Dedifferentiated amniotic fluid mesenchymal stem cell (primary cell): ENCODE measurements around the gene SLC25A26.
"Not testable (repeated sequence)": the region's sequence is repeated elsewhere in the genome, so short reads cannot be mapped to it uniquely, and the experiment has no call there.

Experiments used
- DNase-seq: peaks from one replicate; pipeline ENCODE4 v3.0.0-alpha.2; 2016; ENCODE audit errors: extremely low spot score

Gene SLC25A26

GRCh38 chr3:66269411-66269810, 48.6 kb downstream of the SLC25A26 start:
- no peak for DNase-seq

- peak; percentile 28 for DNase-seq
These were observed 49.5 kb downstream of the SLC25A26 start for GRCh38 chr3:66270288-66270687.

- peak; percentile 31 for DNase-seq
These were observed 49.9 kb downstream of the SLC25A26 start for GRCh38 chr3:66270701-66271100.

DNA sequence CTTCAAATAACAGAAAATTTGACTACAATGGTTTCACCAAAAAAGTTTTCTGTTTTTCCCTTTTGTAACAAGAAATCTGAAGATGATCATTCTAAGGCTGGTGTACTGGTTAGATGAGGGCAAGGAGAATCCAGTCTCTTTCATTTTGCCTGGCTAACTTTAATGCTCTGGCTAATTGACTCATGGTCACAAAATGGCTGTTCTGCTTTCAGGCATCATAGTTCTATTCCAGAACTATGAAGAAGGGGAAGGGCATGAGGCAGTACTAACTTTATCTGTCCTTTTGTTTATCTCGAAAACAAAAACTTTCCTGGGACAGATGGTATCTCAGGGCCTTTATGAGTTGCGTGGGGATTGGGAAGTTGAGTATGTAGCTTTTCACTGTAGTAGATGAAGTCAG, 50.4 kb downstream of the SLC25A26 start:
- no peak for DNase-seq

- no peak for DNase-seq
These were observed 51.2 kb downstream of the SLC25A26 start for GRCh38 chr3:66272016-66272415.

DNA sequence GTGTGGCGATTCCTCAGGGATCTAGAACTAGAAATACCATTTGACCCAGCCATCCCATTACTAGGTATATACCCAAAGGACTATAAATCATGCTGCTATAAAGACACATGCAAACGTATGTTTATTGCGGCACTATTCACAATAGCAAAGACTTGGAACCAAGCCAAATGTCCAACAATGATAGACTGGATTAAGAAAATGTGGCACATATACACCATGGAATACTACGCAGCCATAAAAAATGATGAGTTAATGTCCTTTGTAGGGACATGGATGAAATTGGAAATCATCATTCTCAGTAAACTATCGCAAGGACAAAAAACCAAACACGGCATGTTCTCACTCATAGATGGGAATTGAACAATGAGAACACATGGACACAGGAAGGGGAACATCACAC, 54.0 kb downstream of the SLC25A26 start:
- not testable (repeated sequence) for DNase-seq

DNA sequence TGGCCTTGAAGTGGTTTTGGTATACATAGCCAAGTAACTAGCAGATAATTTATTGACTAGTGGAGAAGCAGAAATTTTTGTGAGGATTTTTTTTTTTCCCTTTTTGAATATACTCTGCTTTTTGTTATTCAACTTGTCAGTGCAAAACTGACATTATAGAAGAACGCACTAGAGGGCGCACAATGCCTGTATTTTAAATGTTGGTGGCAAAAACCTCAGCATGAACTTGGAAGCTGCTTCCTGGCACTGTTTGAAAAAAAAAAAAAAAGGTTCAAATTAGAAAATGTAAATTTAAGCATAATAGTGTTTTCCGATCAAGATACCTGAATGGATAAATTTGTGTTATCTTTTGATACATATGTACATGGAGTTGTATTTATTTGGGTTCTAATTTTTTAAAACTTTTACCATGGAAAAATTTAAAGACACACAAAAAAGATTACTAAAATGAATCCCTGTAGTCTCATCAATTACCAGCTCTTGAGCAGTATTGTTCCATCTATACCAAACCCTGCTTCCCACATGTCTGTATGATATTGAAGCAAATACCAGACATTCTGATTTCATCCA, 56.0 kb downstream of the SLC25A26 start:
- DNase-seq: peak; percentile 76

- no peak for DNase-seq
These were observed 58.4 kb downstream of the SLC25A26 start for GRCh38 chr3:66279168-66279567.

DNA sequence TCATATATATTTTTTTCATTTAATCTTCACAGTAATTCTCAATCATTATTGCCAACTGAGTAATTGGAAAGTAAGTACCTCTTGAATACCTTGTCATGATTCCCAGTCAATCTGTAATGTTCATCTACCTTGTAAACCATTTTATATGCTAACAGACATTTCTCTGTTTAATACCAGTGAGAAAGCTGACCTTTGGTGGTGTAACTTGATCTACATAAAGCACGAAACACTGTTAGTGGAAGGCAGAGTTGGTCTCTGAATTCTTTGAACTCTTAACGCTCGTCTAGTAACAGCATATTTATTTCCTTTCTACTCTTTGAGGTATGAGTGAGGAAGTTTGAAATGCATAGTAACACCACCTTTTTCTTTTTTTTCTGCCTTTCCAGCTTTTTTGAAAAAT, 59.5 kb downstream of the SLC25A26 start:
- no peak for DNase-seq

DNA sequence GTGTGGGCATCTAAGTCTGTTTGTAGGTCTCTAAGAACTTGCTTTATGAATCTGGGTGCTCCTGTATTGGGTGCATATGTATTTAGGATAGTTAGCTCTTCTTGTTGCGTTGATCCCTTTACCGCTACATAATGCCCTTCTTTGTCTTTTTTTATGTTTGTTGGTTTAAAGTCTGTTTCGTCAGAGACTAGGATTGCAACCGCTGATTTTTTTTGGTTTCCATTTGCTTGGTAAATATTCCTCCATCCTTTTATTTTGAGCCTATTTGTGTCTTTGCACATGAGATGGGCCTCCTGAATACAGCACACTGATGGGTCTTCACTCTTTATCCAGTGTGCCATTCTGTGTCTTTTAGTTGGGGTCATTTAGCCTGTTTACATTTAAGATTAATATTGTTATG, 71.1 kb downstream of the SLC25A26 start:
- not testable (repeated sequence) for DNase-seq

GRCh38 chr3:66297260-66297873, 76.6 kb downstream of the SLC25A26 start:
- no peak for DNase-seq

DNA sequence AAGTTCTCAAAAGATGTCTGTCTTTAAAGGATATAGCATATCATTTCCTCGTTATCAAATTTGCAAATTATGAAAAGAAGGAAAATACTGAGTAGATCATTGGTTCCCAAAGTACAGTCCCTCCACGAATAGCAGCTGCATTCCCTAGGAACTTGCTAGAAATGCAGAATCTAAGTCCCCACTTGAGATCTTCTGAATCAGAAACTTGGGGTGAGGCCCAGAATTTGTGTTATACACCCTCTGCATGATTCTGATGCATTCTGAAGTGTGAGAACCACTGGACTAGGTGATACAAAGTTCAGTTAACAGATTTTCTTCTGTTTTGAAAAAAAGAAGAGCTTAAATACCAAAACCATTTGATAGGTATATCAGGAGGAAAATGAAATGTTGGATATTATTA, 77.1 kb downstream of the SLC25A26 start:
- DNase-seq: peak; percentile 25

GRCh38 chr3:66298591-66298990, 77.8 kb downstream of the SLC25A26 start:
- no peak for DNase-seq

DNA sequence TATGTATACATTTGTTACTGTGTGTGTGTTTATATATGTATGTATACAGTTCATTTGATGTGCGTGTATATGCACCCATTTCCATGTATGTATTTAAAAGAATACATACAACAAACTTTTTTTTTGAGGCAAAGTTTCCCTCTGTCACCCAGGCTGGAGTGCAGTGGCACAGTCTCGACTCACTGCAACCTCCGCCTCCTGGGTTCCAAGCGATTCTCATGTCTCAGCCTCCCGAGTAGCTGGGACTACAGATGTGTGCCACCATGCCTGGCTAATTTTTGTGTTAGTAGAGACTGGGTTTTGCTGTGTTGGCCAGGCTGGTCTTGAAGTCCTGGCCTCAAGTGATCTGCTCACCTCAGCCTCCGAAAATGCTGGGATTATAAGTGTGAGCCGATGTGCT, 78.3 kb downstream of the SLC25A26 start:
- not testable (repeated sequence) for DNase-seq

DNA sequence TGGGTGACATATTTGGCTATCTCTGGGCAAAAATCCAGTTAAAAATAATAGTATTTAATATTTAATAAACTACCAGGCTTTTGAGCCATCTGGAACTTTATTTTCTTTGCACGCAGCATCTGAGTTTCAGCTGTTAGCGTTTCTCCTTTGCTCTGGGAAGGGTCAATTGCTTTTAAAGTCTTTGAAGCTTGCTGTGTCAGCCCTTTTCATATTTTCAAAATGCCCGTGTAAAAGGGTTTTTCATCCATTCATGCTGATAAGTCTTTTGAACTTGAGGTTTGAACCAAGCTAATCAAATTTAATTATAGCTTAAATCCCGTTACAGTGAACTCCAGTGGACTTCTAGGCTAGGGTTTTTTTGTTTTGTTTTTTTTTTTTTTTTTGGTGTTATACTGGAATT, 79.1 kb downstream of the SLC25A26 start:
- DNase-seq: no peak

- DNase-seq: no peak
These were observed 81.5 kb downstream of the SLC25A26 start for GRCh38 chr3:66302288-66302687.

DNA sequence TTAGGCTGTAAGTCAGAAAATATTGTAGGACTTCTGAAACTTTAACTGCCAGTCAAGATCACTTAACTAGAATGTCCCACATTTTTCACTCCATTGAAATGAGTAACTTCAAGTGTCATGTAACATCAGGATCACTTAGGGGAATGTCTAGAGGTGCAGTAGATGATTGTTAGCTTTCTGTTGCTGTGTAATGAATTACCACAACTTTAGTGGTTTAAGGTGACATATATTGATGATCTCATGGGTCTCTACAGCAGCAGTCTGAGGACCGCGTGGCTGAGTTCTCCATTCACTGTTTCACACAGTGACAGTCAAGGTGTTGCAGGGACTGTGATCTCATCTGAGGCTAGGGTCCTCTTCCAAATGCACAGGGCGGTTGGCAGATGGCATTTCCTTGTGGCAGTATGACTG, 82.7 kb downstream of the SLC25A26 start:
- DNase-seq: no peak

GRCh38 chr3:66304293-66304692, 83.5 kb downstream of the SLC25A26 start:
- DNase-seq: no peak

DNA sequence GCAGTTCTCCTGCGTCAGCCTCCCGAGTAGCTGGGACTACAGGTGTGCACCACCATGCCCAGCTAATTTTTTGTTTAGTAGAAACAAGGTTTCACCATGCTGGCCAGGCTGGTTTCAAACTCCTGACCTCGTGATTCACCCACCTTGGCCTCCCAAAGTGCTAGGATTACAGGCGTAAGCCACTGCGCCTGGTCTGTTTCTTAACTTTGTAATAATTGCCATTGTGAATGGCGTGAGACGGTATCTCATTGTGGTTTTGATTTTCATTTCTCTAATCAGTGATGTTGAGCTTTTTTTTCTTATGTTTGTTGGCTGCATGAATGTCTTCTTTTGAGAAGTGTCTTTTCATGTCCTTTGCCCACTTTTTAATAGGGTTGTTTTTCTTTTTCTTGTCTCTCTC, 85.3 kb downstream of the SLC25A26 start:
- DNase-seq: not testable (repeated sequence)

GRCh38 chr3:66306991-66307390, 86.2 kb downstream of the SLC25A26 start:
- not testable (repeated sequence) for DNase-seq

- no peak for DNase-seq
These were observed 91.2 kb downstream of the SLC25A26 start for GRCh38 chr3:66312039-66312438.

DNA sequence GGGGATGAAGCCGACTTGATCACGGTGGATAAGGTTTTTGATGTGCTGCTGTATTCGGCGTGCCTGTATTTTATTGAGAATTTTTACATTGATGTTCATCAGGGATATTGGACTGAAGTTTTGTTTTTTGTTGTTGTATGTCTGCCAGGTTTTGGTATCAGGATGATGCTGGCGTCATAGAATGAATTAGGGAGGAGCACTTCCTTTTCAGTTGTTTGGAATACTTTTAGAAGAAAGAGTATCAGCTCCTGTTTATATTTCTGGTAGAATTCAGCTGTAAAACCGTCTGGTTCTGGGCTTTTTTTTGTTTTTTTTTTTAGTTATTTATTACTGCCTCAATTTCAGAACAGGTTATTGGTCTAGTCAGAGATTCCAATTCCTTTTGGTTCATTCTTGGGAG, 93.7 kb downstream of the SLC25A26 start:
- no peak for DNase-seq

DNA sequence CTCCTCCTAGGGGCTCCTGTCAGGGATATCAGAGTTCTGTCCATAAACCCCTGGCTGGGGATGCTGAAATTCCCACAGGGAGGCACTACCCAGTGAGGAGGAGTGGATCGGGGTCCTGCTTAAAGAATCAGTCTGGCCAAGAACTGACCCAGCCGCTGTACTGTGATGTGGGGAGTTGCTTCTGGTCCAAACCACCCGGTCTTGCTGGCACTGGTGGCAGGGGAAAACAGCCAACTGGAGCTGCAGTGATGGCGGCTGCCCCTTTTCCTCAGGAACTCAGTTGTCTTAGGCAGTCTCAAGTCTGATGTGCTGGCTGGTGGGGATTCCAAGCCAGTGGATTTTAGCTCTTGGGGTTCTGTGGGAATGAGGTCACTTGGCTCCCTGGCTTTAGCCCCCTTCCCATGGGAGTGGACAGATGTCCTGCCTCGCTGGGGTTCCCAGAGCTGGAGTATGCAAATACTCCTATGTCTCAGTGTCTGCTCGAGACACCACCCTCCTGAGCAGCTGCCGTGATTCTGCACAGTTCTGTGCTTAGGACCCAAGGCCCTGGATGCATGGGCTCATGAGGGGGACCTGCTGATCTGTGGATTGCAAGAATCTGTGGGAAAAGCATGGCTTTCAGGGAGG, 97.1 kb downstream of the SLC25A26 start:
- DNase-seq: no peak
